SK-N-SH treated with all-trans-retinoic acid at 6 μM for 48 hours (cell line): ENCODE measurements around the gene CACNA1D.

Experiments
- ATAC-seq: fragments of 200-7000 bp; cut with Tn5 transposase; 3 replicates; pipeline ENCODE4 v1.9.1; 2020; ENCODE audit warnings: mild to moderate bottlenecking, moderate library complexity
- ARNTL ChIP-seq: fragments of 450-650 bp; formaldehyde crosslinking; IDR thresholded peaks from 2 replicates; pipeline ENCODE4 v1.5.0; 2020; ENCODE audit warnings: low read depth, mild to moderate bottlenecking, moderate library complexity, borderline replicate concordance
- CSDC2 ChIP-seq: fragments of 250-450 bp; sonication (Bioruptor Pico); IDR thresholded peaks from 2 replicates; pipeline ENCODE4 v1.5.0; 2020; ENCODE audit warnings: mild to moderate bottlenecking, moderate library complexity
- ESRRG ChIP-seq: fragments of 250-450 bp; sonication (Bioruptor Pico); IDR thresholded peaks from 2 replicates; pipeline ENCODE4 v1.6.1; 2021; ENCODE audit warnings: mild to moderate bottlenecking
- GLIS3 ChIP-seq: fragments of 250-450 bp; sonication (Bioruptor Pico); IDR thresholded peaks from 2 replicates; pipeline ENCODE4 v1.5.0; 2020; ENCODE audit warnings: mild to moderate bottlenecking, moderate library complexity
- OSR1 ChIP-seq: fragments of 250-450 bp; sonication (Bioruptor Pico); IDR thresholded peaks from 2 replicates; pipeline ENCODE4 v1.8.0; 2022; ENCODE audit warnings: moderate library complexity, mild to moderate bottlenecking, inconsistent platforms
- PPARA ChIP-seq: fragments of 250-450 bp; sonication (Bioruptor Pico); IDR thresholded peaks from 2 replicates; pipeline ENCODE4 v1.5.0; 2020; ENCODE audit warnings: mild to moderate bottlenecking, borderline replicate concordance
- RARB ChIP-seq: fragments of 250-450 bp; sonication (Bioruptor Pico); IDR thresholded peaks from 2 replicates; pipeline ENCODE4 v1.8.0; 2021; ENCODE audit warnings: mild to moderate bottlenecking, moderate library complexity
- SNAI2 ChIP-seq: fragments of 250-450 bp; sonication (Bioruptor Pico); IDR thresholded peaks from 2 replicates; pipeline ENCODE4 v1.5.0; 2020; ENCODE audit warnings: mild to moderate bottlenecking, moderate library complexity
- TCF4 ChIP-seq: fragments of 250-450 bp; sonication (Bioruptor Pico); IDR thresholded peaks from 2 replicates; pipeline ENCODE4 v1.8.0; 2021; ENCODE audit warnings: mild to moderate bottlenecking, moderate library complexity, borderline replicate concordance
- TOX ChIP-seq: fragments of 250-450 bp; sonication (Bioruptor Pico); IDR thresholded peaks from 2 replicates; pipeline ENCODE4 v1.8.0; 2021; ENCODE audit warnings: mild to moderate bottlenecking, moderate library complexity, borderline replicate concordance
- ZC3H10 ChIP-seq: fragments of 250-450 bp; sonication (Bioruptor Pico); IDR thresholded peaks from 2 replicates; pipeline ENCODE4 v1.5.1; 2021; ENCODE audit warnings: mild to moderate bottlenecking, moderate library complexity
- ZFP3 ChIP-seq: fragments of 250-450 bp; sonication (Bioruptor Pico); IDR thresholded peaks from 2 replicates; pipeline ENCODE4 v1.5.0; 2020; ENCODE audit warnings: mild to moderate bottlenecking, moderate library complexity
- ZFP30 ChIP-seq: fragments of 450-650 bp; formaldehyde crosslinking; IDR thresholded peaks from 2 replicates; pipeline ENCODE4 v1.5.0; 2022; ENCODE audit warnings: mild to moderate bottlenecking, moderate library complexity
- ZNF565 ChIP-seq: fragments of 450-650 bp; formaldehyde crosslinking; conservative IDR thresholded peaks from 2 replicates; pipeline ENCODE4 v1.5.0; 2020; ENCODE audit warnings: low read depth, mild to moderate bottlenecking, moderate library complexity
- ZNF8 ChIP-seq: fragments of 450-650 bp; formaldehyde crosslinking; IDR thresholded peaks from 2 replicates; pipeline ENCODE4 v1.5.0; 2020; ENCODE audit warnings: mild to moderate bottlenecking, moderate library complexity
- TF ChIP-seq, protein P1 (sequence below): fragments of 250-450 bp; sonication (Bioruptor Pico); IDR thresholded peaks from 2 replicates; pipeline ENCODE4 v1.8.0; 2020; ENCODE audit warnings: mild to moderate bottlenecking, moderate library complexity, borderline replicate concordance
- TF ChIP-seq, protein P2 (sequence below): fragments of 250-450 bp; sonication (Bioruptor Pico); IDR thresholded peaks from 2 replicates; pipeline ENCODE4 v1.8.0; 2021; ENCODE audit warnings: low read depth, mild to moderate bottlenecking, moderate library complexity, borderline replicate concordance
- TF ChIP-seq, protein P3 (sequence below): fragments of 250-450 bp; sonication (Bioruptor Pico); IDR thresholded peaks from 2 replicates; pipeline ENCODE4 v1.5.1; 2021; ENCODE audit warnings: mild to moderate bottlenecking, moderate library complexity
- TF ChIP-seq, protein P4 (sequence below): fragments of 250-450 bp; sonication (Bioruptor Pico); IDR thresholded peaks from 2 replicates; pipeline ENCODE4 v1.5.0; 2020; ENCODE audit warnings: mild to moderate bottlenecking, moderate library complexity
- TF ChIP-seq, protein P5 (sequence below): fragments of 250-450 bp; sonication (Bioruptor Pico); IDR thresholded peaks from 2 replicates; pipeline ENCODE4 v1.5.1; 2020; ENCODE audit warnings: low read depth, mild to moderate bottlenecking, moderate library complexity

The CACNA1D gene

DNA sequence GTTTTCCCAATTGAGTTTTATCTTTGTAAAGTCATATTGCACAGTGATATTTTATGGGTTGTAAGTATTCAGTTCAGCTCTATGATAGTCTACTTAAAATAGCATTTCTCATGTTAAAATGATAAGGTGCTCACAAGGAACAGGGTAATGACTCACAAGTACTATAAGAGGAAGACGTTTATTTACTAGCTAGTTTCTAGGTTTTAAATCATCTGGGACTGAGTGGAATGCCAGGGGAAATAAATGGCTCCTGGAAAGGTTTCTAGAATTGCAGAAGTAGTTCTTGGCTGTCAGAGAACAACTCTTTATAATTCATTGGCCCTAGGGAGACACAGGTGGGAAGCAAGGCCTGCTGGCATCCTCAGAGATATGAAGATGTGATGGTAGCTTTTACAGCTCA, 239.0 kb downstream of the CACNA1D start:
- no peak for ATAC-seq
- TF ChIP-seq ESRRG (CRISPR knock-in tag) (no peak), SNAI2 (CRISPR knock-in tag) (no peak), CSDC2 (CRISPR knock-in tag) (no peak), ZFP30 (CRISPR knock-in tag) (no peak)

DNA sequence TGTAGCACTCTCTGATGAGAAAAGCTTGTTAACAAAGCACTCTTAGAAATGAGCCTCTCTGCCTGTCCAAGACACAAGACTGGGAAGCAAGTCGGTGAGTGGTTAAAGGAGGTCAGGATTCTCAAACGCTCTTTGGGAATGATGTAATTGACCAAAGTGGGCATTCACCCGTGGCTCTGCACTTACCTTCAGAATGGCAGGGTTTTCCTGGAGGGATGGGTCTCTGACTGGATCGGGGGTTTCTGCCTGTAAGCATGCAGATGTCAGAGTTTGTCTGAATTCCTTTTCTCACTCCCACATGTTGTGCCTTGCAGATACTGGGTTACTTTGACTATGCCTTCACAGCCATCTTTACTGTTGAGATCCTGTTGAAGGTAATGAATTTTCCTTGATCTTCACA, 245.6 kb downstream of the CACNA1D start:
- ATAC-seq, result no peak
- TF ChIP-seq RARB (CRISPR knock-in tag), result no peak
- TF ChIP-seq, protein P1, sequence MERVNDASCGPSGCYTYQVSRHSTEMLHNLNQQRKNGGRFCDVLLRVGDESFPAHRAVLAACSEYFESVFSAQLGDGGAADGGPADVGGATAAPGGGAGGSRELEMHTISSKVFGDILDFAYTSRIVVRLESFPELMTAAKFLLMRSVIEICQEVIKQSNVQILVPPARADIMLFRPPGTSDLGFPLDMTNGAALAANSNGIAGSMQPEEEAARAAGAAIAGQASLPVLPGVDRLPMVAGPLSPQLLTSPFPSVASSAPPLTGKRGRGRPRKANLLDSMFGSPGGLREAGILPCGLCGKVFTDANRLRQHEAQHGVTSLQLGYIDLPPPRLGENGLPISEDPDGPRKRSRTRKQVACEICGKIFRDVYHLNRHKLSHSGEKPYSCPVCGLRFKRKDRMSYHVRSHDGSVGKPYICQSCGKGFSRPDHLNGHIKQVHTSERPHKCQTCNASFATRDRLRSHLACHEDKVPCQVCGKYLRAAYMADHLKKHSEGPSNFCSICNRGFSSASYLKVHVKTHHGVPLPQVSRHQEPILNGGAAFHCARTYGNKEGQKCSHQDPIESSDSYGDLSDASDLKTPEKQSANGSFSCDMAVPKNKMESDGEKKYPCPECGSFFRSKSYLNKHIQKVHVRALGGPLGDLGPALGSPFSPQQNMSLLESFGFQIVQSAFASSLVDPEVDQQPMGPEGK (CRISPR knock-in tag), result no peak
- TF ChIP-seq OSR1 (CRISPR knock-in tag), result no peak
- no peak for TF ChIP-seq ARNTL (CRISPR knock-in tag)
- TF ChIP-seq ZNF8 (CRISPR knock-in tag), result no peak
- no peak for TF ChIP-seq TCF4
- TF ChIP-seq, protein P2, sequence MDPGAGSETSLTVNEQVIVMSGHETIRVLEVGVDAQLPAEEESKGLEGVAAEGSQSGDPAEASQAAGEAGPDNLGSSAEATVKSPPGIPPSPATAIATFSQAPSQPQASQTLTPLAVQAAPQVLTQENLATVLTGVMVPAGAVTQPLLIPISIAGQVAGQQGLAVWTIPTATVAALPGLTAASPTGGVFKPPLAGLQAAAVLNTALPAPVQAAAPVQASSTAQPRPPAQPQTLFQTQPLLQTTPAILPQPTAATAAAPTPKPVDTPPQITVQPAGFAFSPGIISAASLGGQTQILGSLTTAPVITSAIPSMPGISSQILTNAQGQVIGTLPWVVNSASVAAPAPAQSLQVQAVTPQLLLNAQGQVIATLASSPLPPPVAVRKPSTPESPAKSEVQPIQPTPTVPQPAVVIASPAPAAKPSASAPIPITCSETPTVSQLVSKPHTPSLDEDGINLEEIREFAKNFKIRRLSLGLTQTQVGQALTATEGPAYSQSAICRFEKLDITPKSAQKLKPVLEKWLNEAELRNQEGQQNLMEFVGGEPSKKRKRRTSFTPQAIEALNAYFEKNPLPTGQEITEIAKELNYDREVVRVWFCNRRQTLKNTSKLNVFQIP (CRISPR knock-in tag), result no peak
- TF ChIP-seq ESRRG (CRISPR knock-in tag), result no peak
- TF ChIP-seq ZFP3 (CRISPR knock-in tag), result no peak
- TF ChIP-seq, protein P3, sequence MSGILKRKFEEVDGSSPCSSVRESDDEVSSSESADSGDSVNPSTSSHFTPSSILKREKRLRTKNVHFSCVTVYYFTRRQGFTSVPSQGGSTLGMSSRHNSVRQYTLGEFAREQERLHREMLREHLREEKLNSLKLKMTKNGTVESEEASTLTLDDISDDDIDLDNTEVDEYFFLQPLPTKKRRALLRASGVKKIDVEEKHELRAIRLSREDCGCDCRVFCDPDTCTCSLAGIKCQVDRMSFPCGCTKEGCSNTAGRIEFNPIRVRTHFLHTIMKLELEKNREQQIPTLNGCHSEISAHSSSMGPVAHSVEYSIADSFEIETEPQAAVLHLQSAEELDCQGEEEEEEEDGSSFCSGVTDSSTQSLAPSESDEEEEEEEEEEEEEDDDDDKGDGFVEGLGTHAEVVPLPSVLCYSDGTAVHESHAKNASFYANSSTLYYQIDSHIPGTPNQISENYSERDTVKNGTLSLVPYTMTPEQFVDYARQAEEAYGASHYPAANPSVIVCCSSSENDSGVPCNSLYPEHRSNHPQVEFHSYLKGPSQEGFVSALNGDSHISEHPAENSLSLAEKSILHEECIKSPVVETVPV (CRISPR knock-in tag), result no peak
- TF ChIP-seq TOX (CRISPR knock-in tag), result no peak
- TF ChIP-seq, protein P4, sequence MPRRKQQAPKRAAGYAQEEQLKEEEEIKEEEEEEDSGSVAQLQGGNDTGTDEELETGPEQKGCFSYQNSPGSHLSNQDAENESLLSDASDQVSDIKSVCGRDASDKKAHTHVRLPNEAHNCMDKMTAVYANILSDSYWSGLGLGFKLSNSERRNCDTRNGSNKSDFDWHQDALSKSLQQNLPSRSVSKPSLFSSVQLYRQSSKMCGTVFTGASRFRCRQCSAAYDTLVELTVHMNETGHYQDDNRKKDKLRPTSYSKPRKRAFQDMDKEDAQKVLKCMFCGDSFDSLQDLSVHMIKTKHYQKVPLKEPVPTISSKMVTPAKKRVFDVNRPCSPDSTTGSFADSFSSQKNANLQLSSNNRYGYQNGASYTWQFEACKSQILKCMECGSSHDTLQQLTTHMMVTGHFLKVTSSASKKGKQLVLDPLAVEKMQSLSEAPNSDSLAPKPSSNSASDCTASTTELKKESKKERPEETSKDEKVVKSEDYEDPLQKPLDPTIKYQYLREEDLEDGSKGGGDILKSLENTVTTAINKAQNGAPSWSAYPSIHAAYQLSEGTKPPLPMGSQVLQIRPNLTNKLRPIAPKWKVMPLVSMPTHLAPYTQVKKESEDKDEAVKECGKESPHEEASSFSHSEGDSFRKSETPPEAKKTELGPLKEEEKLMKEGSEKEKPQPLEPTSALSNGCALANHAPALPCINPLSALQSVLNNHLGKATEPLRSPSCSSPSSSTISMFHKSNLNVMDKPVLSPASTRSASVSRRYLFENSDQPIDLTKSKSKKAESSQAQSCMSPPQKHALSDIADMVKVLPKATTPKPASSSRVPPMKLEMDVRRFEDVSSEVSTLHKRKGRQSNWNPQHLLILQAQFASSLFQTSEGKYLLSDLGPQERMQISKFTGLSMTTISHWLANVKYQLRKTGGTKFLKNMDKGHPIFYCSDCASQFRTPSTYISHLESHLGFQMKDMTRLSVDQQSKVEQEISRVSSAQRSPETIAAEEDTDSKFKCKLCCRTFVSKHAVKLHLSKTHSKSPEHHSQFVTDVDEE, result no peak
- TF ChIP-seq, protein P5, sequence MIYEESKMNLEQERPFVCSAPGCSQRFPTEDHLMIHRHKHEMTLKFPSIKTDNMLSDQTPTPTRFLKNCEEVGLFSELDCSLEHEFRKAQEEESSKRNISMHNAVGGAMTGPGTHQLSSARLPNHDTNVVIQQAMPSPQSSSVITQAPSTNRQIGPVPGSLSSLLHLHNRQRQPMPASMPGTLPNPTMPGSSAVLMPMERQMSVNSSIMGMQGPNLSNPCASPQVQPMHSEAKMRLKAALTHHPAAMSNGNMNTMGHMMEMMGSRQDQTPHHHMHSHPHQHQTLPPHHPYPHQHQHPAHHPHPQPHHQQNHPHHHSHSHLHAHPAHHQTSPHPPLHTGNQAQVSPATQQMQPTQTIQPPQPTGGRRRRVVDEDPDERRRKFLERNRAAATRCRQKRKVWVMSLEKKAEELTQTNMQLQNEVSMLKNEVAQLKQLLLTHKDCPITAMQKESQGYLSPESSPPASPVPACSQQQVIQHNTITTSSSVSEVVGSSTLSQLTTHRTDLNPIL (CRISPR knock-in tag), result no peak
- TF ChIP-seq PPARA, result no peak
- TF ChIP-seq SNAI2 (CRISPR knock-in tag), result no peak
- TF ChIP-seq ZC3H10 (CRISPR knock-in tag), result no peak
- TF ChIP-seq ZNF565 (CRISPR knock-in tag), result no peak

DNA sequence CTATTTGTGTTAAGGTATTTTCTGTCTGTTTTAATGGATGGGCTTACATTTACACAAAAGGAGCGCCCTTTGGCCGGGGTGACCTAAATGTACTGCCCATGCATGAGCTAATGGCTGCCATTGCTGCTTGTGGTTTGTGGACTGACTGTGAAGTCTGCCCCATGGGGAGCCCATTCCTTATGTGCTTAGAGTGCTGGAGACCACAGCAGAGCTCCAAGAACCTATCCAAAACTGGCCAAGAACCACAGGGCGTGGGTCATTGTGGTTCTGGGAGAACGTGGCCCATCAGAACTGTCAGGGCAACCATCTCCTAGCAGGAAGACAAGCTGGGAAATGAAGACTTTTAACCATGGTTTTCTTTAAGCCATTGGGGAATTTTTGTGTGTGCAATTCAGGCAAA, 246.5 kb downstream of the CACNA1D start:
- no peak for ATAC-seq
- no peak for TF ChIP-seq SNAI2 (CRISPR knock-in tag)
- TF ChIP-seq ZNF8 (CRISPR knock-in tag), result no peak

DNA sequence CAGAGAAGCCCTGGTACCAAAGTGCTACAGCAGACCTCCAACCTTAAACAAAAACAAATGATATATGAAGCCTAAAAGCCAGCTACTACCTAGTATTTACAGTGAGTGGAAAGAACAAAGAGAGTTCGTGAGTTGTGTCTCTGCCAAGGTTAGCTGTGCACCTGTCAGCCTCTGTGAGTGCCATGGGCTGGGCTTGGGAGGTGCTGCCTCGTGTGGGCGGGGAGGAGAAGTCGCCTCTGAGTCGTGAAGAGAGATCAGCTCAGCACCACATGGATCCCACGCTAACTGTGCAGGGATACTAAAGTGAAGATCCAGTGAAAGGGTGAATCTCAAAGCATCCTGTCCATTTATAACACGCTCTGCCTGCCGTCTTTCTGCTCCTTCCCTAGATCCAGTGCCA, 249.9 kb downstream of the CACNA1D start:
- ATAC-seq, result no peak
- TF ChIP-seq ESRRG (CRISPR knock-in tag) (no peak), ZFP30 (CRISPR knock-in tag) (no peak), CSDC2 (CRISPR knock-in tag) (no peak), ZNF565 (CRISPR knock-in tag) (no peak), GLIS3 (CRISPR knock-in tag) (no peak), SNAI2 (CRISPR knock-in tag) (no peak), PPARA (no peak), TCF4 (no peak), ARNTL (CRISPR knock-in tag) (no peak), ZNF8 (CRISPR knock-in tag) (no peak)
- TF ChIP-seq, protein P3 (CRISPR knock-in tag), result no peak
- TF ChIP-seq, protein P1 (CRISPR knock-in tag), result no peak
